HL-60 (cell line): ENCODE data around the gene MAP1LC3A.

Experiments used
- DNase-seq, 2 experiments: peaks; one replicate each; pipeline ENCODE4 v3.0.0-alpha.2; 2010 to 2020; ENCODE audit warnings: low read depth in 1 of 2, low spot score in 1 of 2
- H3K27ac ChIP-seq: fragments of 250-450 bp; sonication (Bioruptor Pico); replicated peaks from 2 replicates; pipeline ENCODE4 v1.5.1; 2020; ENCODE audit warnings: mild to moderate bottlenecking, moderate library complexity
- H3K27me3 ChIP-seq: fragments of 250-450 bp; sonication (Bioruptor Pico); 2 replicates; pipeline ENCODE4 v1.5.1; 2021; ENCODE audit warnings: mild to moderate bottlenecking, moderate library complexity; ENCODE audit not compliant: insufficient read depth, poor library complexity, severe bottlenecking
- H3K4me3 ChIP-seq: replicated peaks from 2 replicates; pipeline ENCODE4 v1.5.1; 2011; ENCODE audit warnings: mild to moderate bottlenecking, control low read depth, low read length; ENCODE audit not compliant: insufficient read depth
- CTCF ChIP-seq: IDR thresholded peaks from one replicate; pipeline ENCODE4 v1.5.1; 2011; ENCODE audit warnings: low read length, control low read depth, inconsistent platforms; ENCODE audit not compliant: insufficient read depth
- GABPA ChIP-seq: IDR thresholded peaks from 2 replicates; pipeline ENCODE4 v1.6.1; 2012; ENCODE audit warnings: low read depth
- POLR2AphosphoS5 ChIP-seq: IDR thresholded peaks from 2 replicates; pipeline ENCODE4 v1.6.1; 2012; ENCODE audit warnings: low read depth
- REST ChIP-seq: IDR thresholded peaks from 2 replicates; pipeline ENCODE4 v1.6.1; 2012; ENCODE audit warnings: low read depth; ENCODE audit not compliant: insufficient replicate concordance
- SPI1 ChIP-seq: IDR thresholded peaks from 2 replicates; pipeline ENCODE4 v1.6.1; 2012; ENCODE audit warnings: low read depth, mild to moderate bottlenecking, borderline replicate concordance

Gene MAP1LC3A

GRCh38 chr20:34539756-34540155 lies 18.8 kb upstream of the MAP1LC3A start:
- no peak overlapping the region for H3K27ac ChIP-seq
- TF ChIP-seq POLR2AphosphoS5 (no peak), REST (no peak), SPI1 (no peak), GABPA (no peak), CTCF (no peak)

GRCh38 chr20:34540596-34541263 lies 17.8 kb upstream of the MAP1LC3A start:
- Histone ChIP-seq H3K27me3 (no peaks in the 10 kb centered on the region), H3K4me3 (no peak overlapping the region), H3K27ac (no peak overlapping the region)
- DNase-seq = no peak
- TF ChIP-seq REST (no peak), POLR2AphosphoS5 (no peak), CTCF (no peak), SPI1 (no peak), GABPA (no peak)

More at GRCh38 chr20:34539756-34540155, 18.8 kb upstream of the MAP1LC3A start:
- no peak for DNase-seq
- Histone ChIP-seq H3K4me3 (no peak overlapping the region), H3K27me3 (no peaks in the 10 kb centered on the region)

- Histone ChIP-seq H3K27me3 (no peaks in the 10 kb centered on the region), H3K27ac (no peak overlapping the region), H3K4me3 (no peak overlapping the region)
- no peak for TF ChIP-seq REST
- TF ChIP-seq POLR2AphosphoS5 = no peak
- no peak for TF ChIP-seq SPI1
- no peak for TF ChIP-seq CTCF
- TF ChIP-seq GABPA = no peak
- no peak for DNase-seq
These were observed 17.1 kb upstream of the MAP1LC3A start for GRCh38 chr20:34541264-34541901.
